Aorta (tissue), 5 donors: Measurements from ENCODE around the gene STK32B. TPM values are rescaled to one million over a fixed set of nuclear protein-coding genes. Genes with fewer than 3 reads are reported as not detected.

Experiments used
- ATAC-seq: fragments of 200-7000 bp; cut with Tn5 transposase; one replicate; pipeline ENCODE4 v1.9.1; 2022; ENCODE audit warnings: moderate library complexity; ENCODE audit not compliant: low FRiP score
- DNase-seq, 2 donors: peaks; one replicate each; pipeline ENCODE4 v3.0.0-alpha.2; 2020
- H3K27ac ChIP-seq, 2 donors: one replicate each; pipeline ENCODE4 v1.5.1; 2013; ENCODE audit warnings: low read length in 2 of 2, mild to moderate bottlenecking in 2 of 2, moderate library complexity in 2 of 2, control low read depth in 1 of 2, inconsistent platforms in 1 of 2, low read depth in 1 of 2
- H3K27me3 ChIP-seq, 2 donors: one replicate each; pipeline ENCODE4 v1.6.1; 2013; ENCODE audit warnings: control low read depth in 1 of 2, low read length in 1 of 2, mild to moderate bottlenecking in 1 of 2, moderate library complexity in 1 of 2; ENCODE audit not compliant: insufficient read depth in 2 of 2, control insufficient read depth in 1 of 2
- H3K36me3 ChIP-seq, 2 donors: one replicate each; pipeline ENCODE4 v1.6.1; 2013; ENCODE audit warnings: control low read depth in 1 of 2, low read length in 1 of 2, mild to moderate bottlenecking in 1 of 2; ENCODE audit not compliant: insufficient read depth in 2 of 2, control insufficient read depth in 1 of 2
- H3K4me1 ChIP-seq, 2 donors: one replicate each; pipeline ENCODE4 v1.6.1; 2013; ENCODE audit warnings: low read length in 2 of 2, control low read depth in 1 of 2, mild to moderate bottlenecking in 1 of 2, moderate library complexity in 1 of 2; ENCODE audit not compliant: insufficient read depth in 2 of 2, control insufficient read depth in 1 of 2
- H3K4me3 ChIP-seq, 2 donors: one replicate each; pipeline ENCODE4 v1.5.1; 2013; ENCODE audit warnings: low read length in 2 of 2, control low read depth in 1 of 2, mild to moderate bottlenecking in 1 of 2
- H3K9me3 ChIP-seq: one replicate; pipeline ENCODE4 v1.6.1; 2013; ENCODE audit warnings: mild to moderate bottlenecking, low read length; ENCODE audit not compliant: control insufficient read depth
- WGBS, 2 donors: extraction: QIAGEN DNeasy Blood & Tissue Kit; methylation state at CpG; one replicate each; pipeline ENCODE4 v1.1.7; 2013; 5-methylcytosine and 5-hydroxymethylcytosine counted together
- intact Hi-C, 2 donors: fragments of 100-400 bp; cut with DNase I; formaldehyde crosslinking; loops; one replicate each; pipeline versions ENCODE4 v1.14.2 to v1.15.0; 2022
- polyA plus RNA-seq, 2 donors: library from polyadenylated mRNA; stranded (reverse); fragments of 200-250 nt; gene quantifications; one replicate each; pipeline ENCODE4 v1.2.3, GENCODE V29; 2013
- total RNA-seq, 2 donors: library from RNA; stranded (reverse); fragmentation: NEBNext Ultra II Directional; extraction: Animal tissue kit (Norgen Biotek cat#: 25700); gene quantifications; one replicate each; pipeline ENCODE4 v1.2.1, GENCODE V29; 2021
- donor health status: healthy with polysubstance abuse.
- donor health status: Bipolar disorder and iron deficiency.
- donor health status: DM: no; HTN: no; CAD: no.
- donor health status: DM: no; HTN: no; CAD: no.
- donor health status: DM: yes; HTN: yes; CAD: no.

Gene STK32B
- total and polyA plus RNA-seq, 4 donors = 0.63 to 4.1 (median 1.9) TPM

GRCh38 chr4:5118091-5118786, 67.0 kb downstream of the STK32B start:
- no peaks in the 10 kb centered on the region for H3K36me3 ChIP-seq
- H3K27me3 ChIP-seq = no peaks in the 10 kb centered on the region
- no peaks in the 10 kb centered on the region for H3K9me3 ChIP-seq
- H3K4me1 ChIP-seq = no peaks in the 10 kb centered on the region
- intact Hi-C loops = no loop called here
- no peak overlapping the region for H3K27ac ChIP-seq
- no peak for ATAC-seq
- H3K4me3 ChIP-seq = no peak overlapping the region
- 90 to 94% methylated on average over 6 of the region's 6 CpGs for WGBS, 2 donors
- no peak for DNase-seq

GRCh38 chr4:5118994-5119835, 67.9 kb downstream of the STK32B start:
- Histone ChIP-seq H3K36me3 (no peaks in the 10 kb centered on the region), H3K4me3 (no peak overlapping the region), H3K4me1 (no peaks in the 10 kb centered on the region), H3K27ac (no peak overlapping the region), H3K27me3 (no peaks in the 10 kb centered on the region), H3K9me3 (no peaks in the 10 kb centered on the region)
- intact Hi-C loops = no loop called here
- DNase-seq (no peak), ATAC-seq (no peak)
- WGBS, 2 donors = 67% methylated on average over 11 of the region's 11 CpGs

GRCh38 chr4:5120067-5120466, 68.8 kb downstream of the STK32B start:
- WGBS, 2 donors = 90 to 94% methylated on average over 10 of the region's 10 CpGs
- Histone ChIP-seq H3K9me3 (no peaks in the 10 kb centered on the region), H3K36me3 (no peaks in the 10 kb centered on the region), H3K4me3 (no peak overlapping the region), H3K27me3 (no peaks in the 10 kb centered on the region), H3K27ac (no peak overlapping the region), H3K4me1 (no peaks in the 10 kb centered on the region)
- DNase-seq (no peak), ATAC-seq (no peak)
- intact Hi-C loops = no loop called here

- WGBS, 2 donors = 75 to 88% methylated on average over 1 of the region's 1 CpG
- H3K27ac ChIP-seq = no peak overlapping the region
- H3K36me3 ChIP-seq = no peaks in the 10 kb centered on the region
- no peak for DNase-seq
- no peaks in the 10 kb centered on the region for H3K27me3 ChIP-seq
- no peak overlapping the region for H3K4me3 ChIP-seq
- no peak for ATAC-seq
- H3K4me1 ChIP-seq = no peaks in the 10 kb centered on the region
- intact Hi-C loops = no loop called here
- no peaks in the 10 kb centered on the region for H3K9me3 ChIP-seq
Measured at GRCh38 chr4:5120468-5120867, 69.2 kb downstream of the STK32B start.

GRCh38 chr4:5122114-5122513, 70.8 kb downstream of the STK32B start:
- Histone ChIP-seq H3K4me3 (no peak overlapping the region), H3K36me3 (no peaks in the 10 kb centered on the region), H3K4me1 (no peaks in the 10 kb centered on the region), H3K27ac (no peak overlapping the region), H3K9me3 (no peaks in the 10 kb centered on the region), H3K27me3 (no peaks in the 10 kb centered on the region)
- ATAC-seq (no peak), DNase-seq (no peak)
- WGBS, 2 donors = 95 to 100% methylated on average over 1 of the region's 1 CpG
- intact Hi-C loops = no loop called here

GRCh38 chr4:5124876-5125275, 73.6 kb downstream of the STK32B start:
- Histone ChIP-seq H3K4me1 (no peaks in the 10 kb centered on the region), H3K27me3 (no peaks in the 10 kb centered on the region), H3K36me3 (no peaks in the 10 kb centered on the region), H3K4me3 (no peak overlapping the region), H3K9me3 (no peaks in the 10 kb centered on the region), H3K27ac (no peak overlapping the region)
- no peak for DNase-seq
- WGBS, 2 donors = 84 to 96% methylated on average over 2 of the region's 2 CpGs
- intact Hi-C loops = no loop called here
- ATAC-seq = no peak

- DNase-seq = no peak
- H3K27ac ChIP-seq = no peak overlapping the region
- intact Hi-C loops = no loop called here
- no peaks in the 10 kb centered on the region for H3K36me3 ChIP-seq
- no peaks in the 10 kb centered on the region for H3K9me3 ChIP-seq
- ATAC-seq = no peak
- 85 to 89% methylated on average over 5 of the region's 5 CpGs for WGBS, 2 donors
- no peak overlapping the region for H3K4me3 ChIP-seq
- H3K4me1 ChIP-seq = no peaks in the 10 kb centered on the region
- no peaks in the 10 kb centered on the region for H3K27me3 ChIP-seq
Measured at GRCh38 chr4:5125321-5125720, 74.0 kb downstream of the STK32B start.

GRCh38 chr4:5126231-5126630, 75.0 kb downstream of the STK32B start:
- no peaks in the 10 kb centered on the region for H3K36me3 ChIP-seq

GRCh38 chr4:5126857-5127256, 75.6 kb downstream of the STK32B start:
- H3K4me1 ChIP-seq = no peaks in the 10 kb centered on the region
- H3K9me3 ChIP-seq = peaks cover 1% of the 10 kb centered on the region
- no peak overlapping the region for H3K27ac ChIP-seq
- H3K4me3 ChIP-seq = no peak overlapping the region
- 84% methylated on average over 5 of the region's 5 CpGs for WGBS, 2 donors
- no peaks in the 10 kb centered on the region for H3K36me3 ChIP-seq
- DNase-seq (no peak), ATAC-seq (no peak)
- intact Hi-C loops = no loop called here
- no peaks in the 10 kb centered on the region for H3K27me3 ChIP-seq

More at GRCh38 chr4:5126231-5126630, 75.0 kb downstream of the STK32B start:
- 89 to 95% methylated on average over 5 of the region's 5 CpGs for WGBS, 2 donors
- ATAC-seq (no peak), DNase-seq (no peak)
- intact Hi-C loops = no loop called here
- H3K4me3 ChIP-seq = no peak overlapping the region
- H3K27me3 ChIP-seq = no peaks in the 10 kb centered on the region
- H3K27ac ChIP-seq = no peak overlapping the region
- H3K9me3 ChIP-seq = no peaks in the 10 kb centered on the region
- no peaks in the 10 kb centered on the region for H3K4me1 ChIP-seq
